ENCODE measurements around the gene FBXW8. TPM values are rescaled to one million over a fixed set of nuclear protein-coding genes. Genes with fewer than 3 reads are reported as not detected.
A peak's percentile ranks its signal among the peaks of the same experiment; 100 is the strongest.

FBXW8 gene, protein sequence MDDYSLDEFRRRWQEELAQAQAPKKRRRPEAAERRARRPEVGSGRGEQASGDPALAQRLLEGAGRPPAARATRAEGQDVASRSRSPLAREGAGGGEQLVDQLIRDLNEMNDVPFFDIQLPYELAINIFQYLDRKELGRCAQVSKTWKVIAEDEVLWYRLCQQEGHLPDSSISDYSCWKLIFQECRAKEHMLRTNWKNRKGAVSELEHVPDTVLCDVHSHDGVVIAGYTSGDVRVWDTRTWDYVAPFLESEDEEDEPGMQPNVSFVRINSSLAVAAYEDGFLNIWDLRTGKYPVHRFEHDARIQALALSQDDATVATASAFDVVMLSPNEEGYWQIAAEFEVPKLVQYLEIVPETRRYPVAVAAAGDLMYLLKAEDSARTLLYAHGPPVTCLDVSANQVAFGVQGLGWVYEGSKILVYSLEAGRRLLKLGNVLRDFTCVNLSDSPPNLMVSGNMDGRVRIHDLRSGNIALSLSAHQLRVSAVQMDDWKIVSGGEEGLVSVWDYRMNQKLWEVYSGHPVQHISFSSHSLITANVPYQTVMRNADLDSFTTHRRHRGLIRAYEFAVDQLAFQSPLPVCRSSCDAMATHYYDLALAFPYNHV
- total RNA-seq = 1 to 10 TPM; 5.7 to 6.1 TPM

DNA sequence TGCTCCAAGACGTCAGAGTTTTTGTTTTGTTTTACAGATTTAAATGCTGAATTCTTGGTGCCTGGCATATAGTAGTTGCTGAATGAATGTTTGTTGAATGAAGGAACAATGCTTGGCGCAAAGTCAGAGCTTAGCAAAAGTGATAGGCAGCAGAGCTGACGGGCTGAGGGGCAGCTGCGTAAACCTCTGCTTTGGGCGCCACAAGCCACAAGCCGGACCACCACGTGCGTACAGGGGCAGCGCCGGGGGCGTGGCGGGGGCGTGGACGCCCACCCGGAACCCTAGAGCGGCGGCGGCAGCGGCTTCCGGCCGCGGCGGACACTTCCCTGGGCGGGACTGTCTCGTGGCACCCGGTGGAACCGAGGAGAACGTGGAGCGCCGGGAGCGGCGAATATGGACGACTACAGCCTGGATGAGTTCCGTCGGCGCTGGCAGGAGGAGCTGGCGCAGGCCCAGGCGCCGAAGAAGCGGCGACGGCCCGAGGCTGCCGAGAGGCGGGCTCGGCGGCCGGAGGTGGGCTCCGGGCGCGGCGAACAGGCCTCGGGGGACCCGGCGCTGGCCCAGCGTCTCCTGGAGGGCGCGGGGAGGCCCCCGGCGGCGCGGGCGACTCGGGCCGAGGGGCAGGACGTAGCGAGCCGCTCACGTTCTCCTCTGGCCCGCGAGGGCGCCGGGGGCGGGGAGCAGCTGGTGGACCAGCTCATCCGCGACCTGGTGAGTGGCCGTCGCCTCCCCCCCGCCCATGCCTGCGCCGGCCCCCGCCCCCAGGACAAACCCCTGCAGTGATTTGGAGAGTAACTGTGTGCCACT lies at the start of gene FBXW8:
FBXW8 (plus strand) TSS at position 306 of the 807 bp plus-strand sequence; CDS start at position 394, 88 bp downstream.
- Mint-ChIP-seq H3K9me3 (ENCODE audit: low read depth) (no peaks in the 10 kb centered on the region), H3K27me3 (peaks cover 1% of the 10 kb centered on the region), H3K36me3 (ENCODE audit: low read depth) (peaks cover 16% of the 10 kb centered on the region), H3K4me1 (peaks cover 26% of the 10 kb centered on the region), H3K27ac (peak within 1 kb of the TSS; percentile 88), H3K4me3 (peak within 1 kb of the TSS; percentile 79)
- POLR2A ChIA-PET = no interaction called here
- intact Hi-C loops (cut with DNase I, micrococcal nuclease) = loop anchor here (1.0 to 2.0 kb wide), 4 partner anchors 11 to 173 kb away; partner anchors contain the start of genes RNFT2 (in 1 of the 2) and SPRING1 (in 1 of the 2)
- CTCF ChIA-PET = interaction anchor here (0.8 kb wide), 1 partner anchor 9 kb away, joined by 5 read pairs; no protein-coding TSS in a partner anchor
- peak; percentile 80 for ATAC-seq
- DNase-seq = peak; percentile 69

DNA sequence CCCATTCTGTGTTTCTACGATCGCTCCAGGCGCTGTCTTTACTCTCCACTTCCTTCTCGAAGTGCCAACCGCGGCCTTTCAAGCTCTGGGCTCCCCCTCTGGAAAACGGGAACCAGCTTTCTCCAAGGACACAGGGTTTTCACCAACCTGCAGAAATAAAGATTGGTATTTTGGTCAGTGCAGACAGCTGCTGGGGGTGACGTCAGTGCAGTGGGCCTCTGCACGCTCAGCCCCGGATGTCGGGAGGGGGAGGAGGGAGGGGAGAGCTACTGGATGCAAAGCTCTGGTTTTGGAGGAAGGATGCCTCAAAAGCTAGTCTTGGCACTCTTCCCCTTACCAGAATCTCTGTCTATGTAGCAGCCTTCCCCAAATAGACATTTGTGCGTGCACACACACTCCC lies 49.4 kb upstream of the FBXW8 start:
- CTCF ChIA-PET = interaction anchor here (0.6 to 1.2 kb wide), 2 partner anchors 55 to 152 kb away, joined by 3 to 4 read pairs; no protein-coding TSS in a partner anchor
- Mint-ChIP-seq H3K4me3 (no peak overlapping the region), H3K4me1 (peaks cover 2% of the 10 kb centered on the region), H3K9me3 (ENCODE audit: low read depth) (no peaks in the 10 kb centered on the region), H3K27ac (no peak overlapping the region), H3K27me3 (peaks cover 29% of the 10 kb centered on the region), H3K36me3 (ENCODE audit: low read depth) (no peaks in the 10 kb centered on the region)
- intact Hi-C loops (cut with DNase I, micrococcal nuclease) = no loop called here
- POLR2A ChIA-PET = interaction anchor here (0.7 kb wide), 1 partner anchor 327 kb away, joined by 4 read pairs; no protein-coding TSS in a partner anchor
- peak; percentile 82 for ATAC-seq
- DNase-seq = peak; percentile 58

DNA sequence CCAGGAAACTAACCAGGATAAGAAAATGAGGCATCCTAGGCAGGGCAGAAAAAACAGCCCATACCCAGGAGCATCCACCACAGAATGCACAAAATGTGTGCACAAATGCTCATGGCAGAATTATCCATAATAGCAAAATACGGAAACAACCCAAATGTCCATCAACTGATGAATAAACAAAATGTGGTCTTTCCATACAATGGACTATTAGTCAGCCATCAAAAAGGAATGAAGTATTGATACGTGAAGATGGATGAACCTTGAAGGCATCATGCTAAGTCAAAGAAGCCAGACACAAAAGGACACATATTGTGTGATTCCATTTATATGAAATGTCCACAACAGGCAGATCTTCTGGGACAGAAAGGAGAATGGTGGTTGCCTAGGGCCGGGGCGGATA lies 48.6 kb upstream of the FBXW8 start:
- Mint-ChIP-seq H3K36me3 (ENCODE audit: low read depth) (no peaks in the 10 kb centered on the region), H3K27ac (no peak overlapping the region), H3K9me3 (ENCODE audit: low read depth) (no peaks in the 10 kb centered on the region), H3K4me1 (peaks cover 2% of the 10 kb centered on the region), H3K4me3 (no peak overlapping the region), H3K27me3 (peaks cover 24% of the 10 kb centered on the region)
- POLR2A ChIA-PET = no interaction called here
- intact Hi-C loops (cut with DNase I, micrococcal nuclease) = no loop called here
- CTCF ChIA-PET = no interaction called here
- ATAC-seq (no peak), DNase-seq (no peak)

GRCh38 chr12:116863275-116863767 lies 47.4 kb upstream of the FBXW8 start:
- intact Hi-C loops (cut with DNase I, micrococcal nuclease) = no loop called here
- no peak overlapping the region for H3K4me3 Mint-ChIP-seq
- ATAC-seq (no peak), DNase-seq (peak; percentile 38)
- peaks cover 20% of the 10 kb centered on the region for H3K27me3 Mint-ChIP-seq
- peaks cover 2% of the 10 kb centered on the region for H3K4me1 Mint-ChIP-seq
- H3K36me3 Mint-ChIP-seq (ENCODE audit: low read depth) = no peaks in the 10 kb centered on the region
- no peak overlapping the region for H3K27ac Mint-ChIP-seq
- CTCF ChIA-PET = interaction anchor here (0.6 to 0.7 kb wide), 4 partner anchors 76 to 158 kb away, joined by 3 to 6 read pairs (median 4); no protein-coding TSS in a partner anchor
- POLR2A ChIA-PET = interaction anchor here (0.6 kb wide), 1 partner anchor 276 kb away, joined by 8 read pairs; no protein-coding TSS in a partner anchor
- H3K9me3 Mint-ChIP-seq (ENCODE audit: low read depth) = no peaks in the 10 kb centered on the region

- no peak for ATAC-seq
- POLR2A ChIA-PET = no interaction called here
- no peaks in the 10 kb centered on the region for H3K9me3 Mint-ChIP-seq (ENCODE audit: low read depth)
Measured at GRCh38 chr12:116864371-116865160, 46.2 kb upstream of the FBXW8 start.

GRCh38 chr12:116867523-116867922 lies 43.2 kb upstream of the FBXW8 start:
- CTCF ChIA-PET = no interaction called here
- ATAC-seq (no peak), DNase-seq (no peak)
- intact Hi-C loops (cut with DNase I, micrococcal nuclease) = no loop called here
- Mint-ChIP-seq H3K36me3 (ENCODE audit: low read depth) (no peaks in the 10 kb centered on the region), H3K9me3 (ENCODE audit: low read depth) (no peaks in the 10 kb centered on the region), H3K4me3 (no peak overlapping the region), H3K4me1 (no peaks in the 10 kb centered on the region), H3K27ac (no peak overlapping the region), H3K27me3 (peaks cover 5% of the 10 kb centered on the region)
- POLR2A ChIA-PET = interaction anchor here (0.7 kb wide), 1 partner anchor 194 kb away, joined by 3 read pairs; no protein-coding TSS in a partner anchor

More at GRCh38 chr12:116864371-116865160, 46.2 kb upstream of the FBXW8 start:
- peaks cover 15% of the 10 kb centered on the region for H3K27me3 Mint-ChIP-seq
- no peaks in the 10 kb centered on the region for H3K36me3 Mint-ChIP-seq (ENCODE audit: low read depth)
- intact Hi-C loops (cut with DNase I, micrococcal nuclease) = no loop called here
- no peak for DNase-seq
- H3K27ac Mint-ChIP-seq = no peak overlapping the region
- peaks cover 2% of the 10 kb centered on the region for H3K4me1 Mint-ChIP-seq
- H3K4me3 Mint-ChIP-seq = no peak overlapping the region
- CTCF ChIA-PET = no interaction called here

GRCh38 chr12:116870306-116870705 lies 40.4 kb upstream of the FBXW8 start:
- Mint-ChIP-seq H3K27me3 (peaks cover 11% of the 10 kb centered on the region), H3K27ac (no peak overlapping the region), H3K9me3 (ENCODE audit: low read depth) (peaks cover 3% of the 10 kb centered on the region), H3K4me1 (peaks cover 3% of the 10 kb centered on the region), H3K4me3 (no peak overlapping the region), H3K36me3 (ENCODE audit: low read depth) (no peaks in the 10 kb centered on the region)
- POLR2A ChIA-PET = no interaction called here
- intact Hi-C loops (cut with DNase I, micrococcal nuclease) = no loop called here
- DNase-seq (no peak), ATAC-seq (no peak)
- CTCF ChIA-PET = no interaction called here

- CTCF ChIA-PET = no interaction called here
- peaks cover 36% of the 10 kb centered on the region for H3K27me3 Mint-ChIP-seq
- no peak overlapping the region for H3K27ac Mint-ChIP-seq
- peaks cover 15% of the 10 kb centered on the region for H3K4me1 Mint-ChIP-seq
- intact Hi-C loops (cut with DNase I, micrococcal nuclease) = no loop called here
- POLR2A ChIA-PET = no interaction called here
- ATAC-seq (no peak), DNase-seq (no peak)
- H3K9me3 Mint-ChIP-seq (ENCODE audit: low read depth) = peaks cover 3% of the 10 kb centered on the region
- H3K4me3 Mint-ChIP-seq = no peak overlapping the region
- no peaks in the 10 kb centered on the region for H3K36me3 Mint-ChIP-seq (ENCODE audit: low read depth)
Measured at GRCh38 chr12:116874324-116874995, 36.3 kb upstream of the FBXW8 start.

- no peak for ATAC-seq
Measured at GRCh38 chr12:116876151-116876869, 34.4 kb upstream of the FBXW8 start.

More at GRCh38 chr12:116876151-116876869, 34.4 kb upstream of the FBXW8 start:
- no peaks in the 10 kb centered on the region for H3K36me3 Mint-ChIP-seq (ENCODE audit: low read depth)
- H3K4me3 Mint-ChIP-seq = no peak overlapping the region
- no peak for DNase-seq
- peaks cover 3% of the 10 kb centered on the region for H3K9me3 Mint-ChIP-seq (ENCODE audit: low read depth)
- H3K27me3 Mint-ChIP-seq = peaks cover 44% of the 10 kb centered on the region
- CTCF ChIA-PET = no interaction called here
- H3K27ac Mint-ChIP-seq = no peak overlapping the region
- intact Hi-C loops (cut with DNase I, micrococcal nuclease) = no loop called here
- POLR2A ChIA-PET = interaction anchor here (0.5 kb wide), 1 partner anchor 59 kb away, joined by 4 read pairs; no protein-coding TSS in a partner anchor
- peaks cover 26% of the 10 kb centered on the region for H3K4me1 Mint-ChIP-seq
